AG09319 (cell line): ENCODE results near the gene NSDHL.

Experiments used
- DNase-seq: peaks from one replicate; pipeline ENCODE4 v3.0.0-alpha.2; 2010; ENCODE audit warnings: low read depth; ENCODE audit errors: extremely low read depth
- CTCF ChIP-seq: IDR thresholded peaks from 2 replicates; pipeline ENCODE4 v1.5.1; 2011; ENCODE audit warnings: low read depth, mild to moderate bottlenecking, inconsistent platforms, low read length, moderate library complexity

NSDHL gene

DNA sequence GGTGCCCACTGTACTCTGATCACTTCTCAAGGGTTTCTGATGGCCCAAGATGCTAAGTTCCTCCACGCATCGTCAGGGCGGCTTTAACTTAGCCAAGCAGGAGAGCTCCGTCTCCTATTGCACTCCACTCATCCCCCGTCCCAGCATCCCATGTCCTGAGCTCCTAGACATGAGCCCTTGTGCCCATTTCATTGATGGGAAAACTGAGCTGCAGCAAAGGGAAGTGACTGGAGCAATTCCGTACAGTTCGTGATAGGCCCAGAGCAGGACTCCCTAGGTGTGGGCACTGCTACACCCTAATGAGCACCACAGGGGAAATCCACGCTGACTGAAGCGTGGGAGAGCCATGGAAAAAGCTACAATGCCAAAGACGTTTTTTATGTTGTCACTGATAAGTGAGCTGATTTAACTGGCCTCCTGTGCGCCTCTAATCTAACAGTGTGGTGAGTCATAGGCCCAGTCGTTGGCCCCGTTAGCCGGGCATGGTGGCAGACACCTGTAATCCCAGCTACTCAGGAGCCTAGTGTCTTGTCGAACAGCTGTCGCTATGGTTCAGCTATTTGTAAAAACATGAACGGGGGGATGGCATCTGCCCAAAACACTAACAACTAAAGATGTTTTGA, 14.9 kb downstream of the NSDHL start:
- no peak for TF ChIP-seq CTCF
- DNase-seq, result no peak

DNA sequence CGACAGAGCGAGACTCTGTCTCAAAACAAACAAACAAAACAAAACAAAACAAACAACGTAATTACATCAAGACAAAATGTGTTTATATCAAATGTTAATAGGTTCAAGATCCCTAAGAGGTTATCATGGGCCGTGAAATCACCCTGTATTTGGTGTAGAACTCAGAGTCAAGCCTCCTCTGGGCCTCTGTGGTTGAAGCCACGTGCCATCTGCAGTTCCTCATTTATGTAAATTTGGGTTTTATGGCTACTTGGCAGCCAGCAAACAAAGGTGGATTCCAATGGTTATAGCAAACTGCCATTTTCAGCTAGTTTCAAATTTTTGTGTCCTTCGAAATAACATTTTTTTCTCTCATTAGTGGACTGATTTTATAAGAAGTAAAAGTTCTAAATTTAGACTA, 16.4 kb downstream of the NSDHL start:
- TF ChIP-seq CTCF, result no peak
- no peak for DNase-seq

DNA sequence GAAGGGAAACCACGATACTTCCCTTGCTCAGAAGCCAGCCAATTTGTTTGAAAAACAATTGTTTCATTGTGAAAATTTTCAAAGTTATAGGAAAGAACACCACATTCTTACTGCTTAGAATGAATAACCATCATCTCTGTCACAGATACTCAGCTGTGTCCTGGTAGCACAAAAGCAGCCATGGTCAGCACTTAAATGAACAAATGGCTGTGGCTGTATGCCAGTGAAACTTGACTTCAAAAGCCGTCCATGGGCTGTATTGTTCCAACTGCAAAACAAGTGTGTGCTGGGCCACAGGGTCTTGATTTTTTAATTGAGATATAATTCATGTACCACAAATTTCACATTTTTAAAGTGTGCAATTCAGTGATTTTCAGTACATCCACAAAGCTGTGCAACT, 19.6 kb downstream of the NSDHL start:
- DNase-seq, result no peak
- TF ChIP-seq CTCF, result no peak

DNA sequence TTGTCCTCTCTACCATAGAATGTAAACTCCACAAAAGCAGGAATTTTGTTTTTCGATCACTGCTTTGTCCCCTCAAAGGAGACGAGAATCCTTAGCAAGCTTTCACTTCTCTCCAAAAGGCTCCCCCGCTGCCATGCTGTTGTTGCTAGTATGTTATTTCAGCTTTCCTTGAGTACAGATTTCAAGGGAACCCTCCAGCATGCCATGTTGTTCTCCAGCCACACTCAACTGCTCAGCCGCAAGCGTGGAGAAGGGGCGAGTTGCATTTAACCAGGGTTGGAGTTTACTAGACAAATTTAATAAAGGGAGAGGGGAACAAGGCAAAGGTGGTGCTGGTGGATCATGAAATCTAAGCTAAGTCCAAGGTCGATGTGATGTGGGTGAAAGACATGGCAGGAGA, 23.1 kb downstream of the NSDHL start:
- DNase-seq, result no peak
- TF ChIP-seq CTCF, result no peak

- peak; percentile 10 for DNase-seq
- TF ChIP-seq CTCF, result no peak
These were observed 30.3 kb downstream of the NSDHL start for GRCh38 chrX:152861116-152861515.

GRCh38 chrX:152861826-152862225, 31.0 kb downstream of the NSDHL start:
- no peak for TF ChIP-seq CTCF
- no peak for DNase-seq

DNA sequence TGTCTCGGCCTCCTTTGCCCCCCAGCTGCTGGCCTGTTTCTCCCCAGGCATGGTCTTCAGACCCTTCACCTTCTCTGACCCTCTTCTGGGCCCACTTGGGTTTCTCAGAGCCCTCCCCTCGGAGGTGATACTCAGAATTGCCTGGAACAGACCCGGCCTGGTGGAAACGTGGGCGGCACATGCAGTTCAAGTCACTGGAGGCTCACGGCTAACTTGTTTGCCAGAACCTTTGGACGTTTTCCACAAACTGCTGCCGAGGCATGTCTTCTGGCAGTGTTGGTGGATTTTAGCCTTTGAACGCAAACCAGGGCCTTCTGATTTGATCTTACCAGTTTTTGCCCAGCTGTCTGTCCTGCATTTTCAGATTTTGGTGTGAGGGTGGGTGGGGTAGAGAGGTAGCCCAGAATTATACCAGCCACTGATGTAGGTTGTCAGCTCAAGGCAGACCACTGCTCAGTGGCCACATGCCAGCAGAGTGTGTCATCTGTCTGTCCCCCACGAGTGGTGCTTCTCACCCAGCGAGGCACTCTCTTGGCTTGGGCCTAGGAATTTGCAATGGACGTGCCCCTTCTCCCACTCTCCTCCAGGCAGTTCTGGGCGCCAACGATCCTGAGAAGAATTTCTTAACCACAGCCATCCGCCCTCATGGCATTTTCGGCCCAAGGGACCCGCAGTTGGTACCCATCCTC, 34.5 kb downstream of the NSDHL start:
- DNase-seq, result no peak

More for the DNA sequence above, 34.5 kb downstream of the NSDHL start:
- TF ChIP-seq CTCF, result no peak
